Stimulated activated CD4-positive, alpha-beta T cell treated with anti-CD3 and anti-CD28 coated beads, Interleukin-12 subunit alpha, Interleukin-12 subunit beta, amount 100 ng/mL, for 48 hours (primary cell): ENCODE data around the gene C1RL.
"Not testable (repeated sequence)": the region's sequence is repeated elsewhere in the genome, so short reads cannot be mapped to it uniquely, and the experiment has no call there.

Experiments
- DNase-seq, 3 donors: peaks; one replicate each; pipeline ENCODE4 v3.0.0-alpha.2; 2020; ENCODE audit warnings: low read depth in 2 of 3, low spot score in 1 of 3

The C1RL gene

GRCh38 chr12:7065073-7065623, 43.9 kb downstream of the C1RL start:
- no peak for DNase-seq

GRCh38 chr12:7064516-7064915, 44.5 kb downstream of the C1RL start:
- DNase-seq, result no peak

GRCh38 chr12:7061596-7061995, 47.4 kb downstream of the C1RL start:
- DNase-seq, result no peak

GRCh38 chr12:7061138-7061537, 47.9 kb downstream of the C1RL start:
- no peak for DNase-seq

- DNase-seq, result no peak
Observed at GRCh38 chr12:7060353-7060954, 48.6 kb downstream of the C1RL start, which contains the start of gene C1S. TSS of gene C1S (plus strand) at chr12:7060718. CDS start at chr12:7061913, 1,195 bp downstream.

GRCh38 chr12:7059780-7060179, 49.2 kb downstream of the C1RL start:
- DNase-seq, result no peak

DNA sequence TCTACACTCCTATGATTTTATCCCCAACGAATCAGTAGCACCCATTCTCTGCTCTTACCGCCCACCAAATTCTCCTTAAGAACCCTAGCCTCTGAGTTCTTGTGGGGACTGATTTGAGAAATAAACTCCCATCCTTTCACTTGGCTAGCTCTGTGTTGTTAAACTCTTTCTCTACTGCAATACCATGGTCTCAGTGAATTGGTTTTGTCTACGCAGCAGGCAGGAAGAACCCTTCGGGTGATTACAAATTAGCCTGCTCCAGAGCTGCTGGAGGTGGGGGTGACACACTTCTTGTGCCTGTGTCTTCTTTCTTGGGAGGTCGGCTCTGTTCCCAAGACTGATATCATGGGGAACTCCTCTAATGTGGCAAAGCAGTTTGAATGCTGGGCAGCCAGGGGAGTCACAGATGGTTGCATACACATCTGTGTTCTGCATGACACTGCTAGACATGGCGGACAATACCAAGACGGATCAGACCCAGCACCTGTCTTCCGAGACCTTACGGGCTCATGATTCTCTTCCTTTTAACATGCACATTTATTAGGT, 50.1 kb downstream of the C1RL start:
- DNase-seq, result no peak

DNA sequence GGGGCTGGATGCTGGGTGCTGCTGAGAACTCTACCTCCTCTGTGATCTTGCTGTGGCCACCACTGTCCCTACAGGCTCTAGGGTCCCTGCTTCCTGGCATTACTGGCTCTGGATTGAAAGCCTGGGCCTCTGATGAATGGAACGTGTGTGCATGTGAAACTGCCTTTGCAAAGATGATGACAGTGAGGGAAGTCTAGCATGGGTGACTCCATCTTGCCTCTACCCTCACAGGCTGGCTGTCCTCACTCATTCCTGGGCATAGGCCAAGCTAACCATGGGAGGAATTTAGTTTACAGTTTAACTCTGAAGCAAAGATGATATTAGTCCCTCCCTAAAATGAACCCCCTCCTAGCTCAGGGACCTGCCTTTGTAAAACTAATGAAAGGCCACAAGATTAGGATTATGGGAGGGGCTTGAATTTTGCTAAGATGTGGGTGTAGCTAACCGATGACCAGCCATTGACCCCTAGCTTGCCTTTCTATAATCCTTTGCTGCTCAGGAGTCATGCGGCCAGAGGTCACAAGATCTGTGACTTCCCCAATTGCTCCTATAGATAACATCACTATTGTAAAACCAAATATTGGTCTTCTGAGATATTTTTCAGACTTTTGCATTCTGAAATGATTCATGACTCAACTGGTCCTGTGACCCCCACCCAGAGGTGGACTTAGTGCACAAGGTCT, 50.7 kb downstream of the C1RL start:
- DNase-seq, result no peak

DNA sequence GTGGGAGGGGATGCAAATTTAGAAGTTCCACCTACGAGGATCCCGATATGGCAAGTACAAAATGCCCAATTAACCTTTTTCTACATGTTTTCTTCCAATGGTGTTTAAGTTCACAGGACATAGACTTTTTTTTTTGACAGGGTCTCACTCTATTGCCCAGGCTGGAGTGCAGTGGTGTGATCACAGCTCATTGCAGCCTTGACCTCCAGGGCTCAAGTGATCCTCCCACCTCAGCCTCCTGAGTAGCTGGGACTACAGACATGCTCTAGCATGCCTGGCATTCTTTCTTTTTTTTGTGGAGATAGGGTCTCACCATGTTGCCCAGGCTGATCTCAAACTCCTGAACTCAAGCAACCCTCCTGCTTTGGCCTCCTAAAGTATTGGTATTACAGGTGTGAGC, 53.3 kb downstream of the C1RL start:
- DNase-seq, result not testable (repeated sequence)

DNA sequence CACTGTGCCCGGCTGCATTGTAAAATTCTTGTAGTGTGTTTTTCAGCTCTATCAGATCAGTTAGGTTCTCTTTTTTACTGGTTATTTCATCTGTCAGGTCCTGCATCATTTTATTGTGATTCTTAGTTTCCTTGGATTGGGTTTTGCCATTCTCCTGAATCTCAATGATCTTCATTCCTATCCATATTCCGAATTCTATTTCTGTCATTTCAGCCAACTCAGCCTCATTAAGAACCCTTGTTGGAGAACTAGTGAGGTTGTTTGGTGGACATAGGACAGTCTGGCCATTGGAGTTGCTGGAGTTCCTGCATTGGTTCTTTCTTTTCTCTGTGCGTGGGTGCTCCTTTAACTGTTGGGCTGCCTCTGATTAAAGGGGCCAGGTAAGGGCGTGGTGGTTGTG, 54.1 kb downstream of the C1RL start:
- DNase-seq, result no peak

DNA sequence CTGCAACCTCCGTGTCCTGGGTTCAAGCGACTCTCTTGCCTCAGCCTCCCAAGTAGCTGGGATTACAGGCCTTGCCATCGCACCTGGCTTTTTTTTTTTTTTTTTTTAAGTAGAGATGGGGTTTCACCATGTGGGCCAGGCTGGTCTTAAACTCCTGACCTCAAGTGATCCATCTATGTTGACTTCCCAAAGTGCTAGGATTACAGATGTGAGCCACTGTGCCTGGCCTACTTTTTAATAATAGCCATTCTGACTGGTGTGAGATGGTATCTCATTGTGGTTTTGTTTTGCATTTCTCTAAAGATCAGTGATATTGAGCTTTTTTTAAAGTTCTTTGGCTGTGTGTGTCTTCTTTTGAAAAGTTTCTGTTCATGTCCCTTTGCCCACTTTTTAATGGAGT, 59.0 kb downstream of the C1RL start:
- not testable (repeated sequence) for DNase-seq

- not testable (repeated sequence) for DNase-seq
Observed at GRCh38 chr12:7049445-7049951, 59.5 kb downstream of the C1RL start.

DNA sequence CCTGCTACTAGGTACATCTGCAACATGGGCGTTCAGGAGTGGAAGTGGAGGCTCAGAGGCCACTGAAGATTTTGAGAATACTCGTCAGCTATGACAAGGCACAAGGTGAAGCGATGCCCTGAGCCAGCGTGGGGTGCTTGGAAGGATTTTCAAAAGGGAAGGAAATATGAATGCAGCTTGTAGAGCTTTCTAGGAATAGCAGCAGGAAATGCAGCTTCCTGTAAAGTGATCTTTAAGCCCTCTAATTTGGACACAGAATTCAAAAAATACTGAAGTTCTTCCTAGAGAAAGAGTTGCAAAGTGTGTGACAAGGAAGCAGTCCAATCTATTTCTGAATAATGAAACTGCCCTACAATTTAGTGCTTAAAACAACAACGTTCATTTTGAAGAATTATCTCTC, 61.7 kb downstream of the C1RL start:
- no peak for DNase-seq

GRCh38 chr12:7046383-7047105, 62.5 kb downstream of the C1RL start:
- no peak for DNase-seq

- DNase-seq, result no peak
Observed at GRCh38 chr12:7045913-7046312, 63.1 kb downstream of the C1RL start.
